ENCODE data around the gene SMARCB1. TPM values are rescaled to one million over a fixed set of nuclear protein-coding genes. Genes with fewer than 3 reads are reported as not detected.

The SMARCB1 gene
- total RNA-seq, 1 experiment from 2014 or later, result 85.9 TPM

GRCh38 chr22:23789121-23789520, 2.4 kb downstream of the SMARCB1 start:
- TF ChIP-seq EZH2 (IDR thresholded peaks at IDR 0.05; ENCODE audit: low read length, unreplicated experiment) (no peak), EZH2phosphoT487 (IDR thresholded peaks at IDR 0.05; ENCODE audit: borderline replicate concordance, low read length) (no peak), CTCF (conservative IDR thresholded peaks at IDR 0.05; ENCODE audit: low read depth, low read length) (no peak)
- intact Hi-C loops (cut with micrococcal nuclease), result no loop called here
- no peaks in the 10 kb centered on the region for H3K9me2 ChIP-seq (replicated peaks; ENCODE audit: low read length)
- H3K4me1 ChIP-seq (ENCODE audit: insufficient read depth, low read length), result peaks cover 14% of the 10 kb centered on the region; the same call in 1 of the 2 replicates
- H2AFZ ChIP-seq (ENCODE audit: low read length), result no peak overlapping the region
- H3K4me3 ChIP-seq (ENCODE audit: low read length), result no peak overlapping the region
- H3K27ac ChIP-seq (ENCODE audit: low read length), result no peak overlapping the region
- H4K20me1 ChIP-seq (ENCODE audit: low read length), result peaks cover 28% of the 10 kb centered on the region
- H3K36me3 ChIP-seq (ENCODE audit: low read depth, low read length), result peaks cover under 1% of the 10 kb centered on the region; the same call in 1 of the 2 replicates
- no peaks in the 10 kb centered on the region for H3F3A ChIP-seq (ENCODE audit: low read length, unreplicated experiment)
- H3K9ac ChIP-seq (ENCODE audit: low read length), result no peak overlapping the region
- no peaks in the 10 kb centered on the region for H3K27me3 ChIP-seq (ENCODE audit: low read length)
- DNase-seq, result no peak
- CTCF ChIA-PET, result interaction anchor here (1.6 kb wide), 1 partner anchor 18 kb away, joined by 5 read pairs; no protein-coding TSS in a partner anchor
- no peaks in the 10 kb centered on the region for H3K9me3 ChIP-seq (ENCODE audit: low read length)
- no TSS peak for BruUV-seq (replicated peaks)
- POLR2A ChIA-PET (ENCODE audit: unreplicated experiment), result no interaction called here
- H3K4me2 ChIP-seq (ENCODE audit: low read length), result no peak overlapping the region
- ATAC-seq, result no peak
- H3K79me2 ChIP-seq (ENCODE audit: low read length), result peaks cover 49% of the 10 kb centered on the region

- no peaks in the 10 kb centered on the region for H3F3A ChIP-seq (ENCODE audit: low read length, unreplicated experiment)
- TF ChIP-seq EZH2 (IDR thresholded peaks at IDR 0.05; ENCODE audit: low read length, unreplicated experiment) (no peak), CTCF (conservative IDR thresholded peaks at IDR 0.05; ENCODE audit: low read depth, low read length) (no peak; the same call in 1 of the 2 replicates), EZH2phosphoT487 (IDR thresholded peaks at IDR 0.05; ENCODE audit: borderline replicate concordance, low read length) (no peak)
- H3K9me3 ChIP-seq (ENCODE audit: low read length), result no peaks in the 10 kb centered on the region
- ATAC-seq, result no peak
- H2AFZ ChIP-seq (ENCODE audit: low read length), result no peak overlapping the region
- peaks cover 14% of the 10 kb centered on the region; the same call in 1 of the 2 replicates for H3K4me1 ChIP-seq (ENCODE audit: insufficient read depth, low read length)
- H3K27ac ChIP-seq (ENCODE audit: low read length), result no peak overlapping the region
- no peaks in the 10 kb centered on the region for H3K9me2 ChIP-seq (replicated peaks; ENCODE audit: low read length)
- intact Hi-C loops (cut with micrococcal nuclease), result no loop called here
- peaks cover 28% of the 10 kb centered on the region for H4K20me1 ChIP-seq (ENCODE audit: low read length)
- no peaks in the 10 kb centered on the region for H3K27me3 ChIP-seq (ENCODE audit: low read length)
- no peak for DNase-seq
- H3K4me3 ChIP-seq (ENCODE audit: low read length), result no peak overlapping the region
- POLR2A ChIA-PET (ENCODE audit: unreplicated experiment), result no interaction called here
- no peak overlapping the region for H3K9ac ChIP-seq (ENCODE audit: low read length)
- H3K36me3 ChIP-seq (ENCODE audit: low read depth, low read length), result peaks cover 4% of the 10 kb centered on the region; the same call in 1 of the 2 replicates
- CTCF ChIA-PET, result interaction anchor here (1.6 kb wide), 1 partner anchor 19 kb away, joined by 5 read pairs; no protein-coding TSS in a partner anchor
- H3K4me2 ChIP-seq (ENCODE audit: low read length), result no peak overlapping the region
- BruUV-seq (replicated peaks), result no TSS peak
- peaks cover 49% of the 10 kb centered on the region for H3K79me2 ChIP-seq (ENCODE audit: low read length)
These were observed 2.9 kb downstream of the SMARCB1 start for GRCh38 chr22:23789638-23790037.

Data from PC-3 (cell line).